Muscle of arm (tissue), 12 donors: ENCODE measurements around the gene TMEM178B. TPM values are rescaled to one million over a fixed set of nuclear protein-coding genes. Genes with fewer than 3 reads are reported as not detected.

Experiments
- DNase-seq: peaks from one replicate; pipeline ENCODE4 v3.0.0-alpha.2; 2013
- polyA plus RNA-seq, 12 donors: library from polyadenylated mRNA; unstranded; fragments of 120-200 nt; gene quantifications; one replicate each; pipeline ENCODE4 v1.2.1, GENCODE V29; 2013; ENCODE audit not compliant: insufficient read length in 12 of 12

Gene TMEM178B
- polyA plus RNA-seq, 12 donors, result 0.50 to 1.9 (median 0.73) TPM; not detected in 1

DNA sequence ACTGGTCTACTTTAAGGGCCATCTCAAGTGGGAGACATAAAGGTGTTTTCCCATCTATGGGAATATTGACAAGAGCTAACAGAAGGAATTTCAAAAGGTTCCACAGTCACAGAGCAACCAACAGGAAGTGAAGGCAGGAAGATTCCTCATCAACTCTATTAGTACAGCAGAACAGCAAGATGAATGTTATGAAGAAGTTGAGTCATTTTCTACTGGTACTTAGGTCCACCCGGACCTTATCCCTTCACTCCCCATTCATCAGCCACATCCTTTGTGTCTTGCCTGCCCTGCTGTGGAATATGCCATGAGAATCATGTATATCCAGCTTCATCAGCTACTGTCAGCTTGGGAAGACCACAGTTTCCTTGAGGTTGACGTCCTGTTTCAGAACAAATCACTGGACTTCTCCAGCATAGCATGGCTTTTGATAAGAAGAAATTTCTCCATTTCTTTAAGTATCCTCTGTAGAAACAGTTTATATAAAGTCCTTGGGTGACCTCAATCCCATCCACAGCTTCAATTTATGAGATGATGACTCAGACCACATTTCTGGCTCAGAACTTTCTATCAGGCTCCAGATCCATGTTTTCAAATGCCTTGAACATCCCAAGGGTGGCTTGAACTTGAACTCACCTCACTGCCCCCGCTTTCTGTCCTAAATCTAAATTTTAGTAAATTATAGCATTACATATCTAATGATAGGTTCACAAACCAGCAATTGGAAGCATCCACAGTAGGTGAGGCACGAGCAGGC is 392.5 kb downstream of the TMEM178B start:
- DNase-seq, result no peak

DNA sequence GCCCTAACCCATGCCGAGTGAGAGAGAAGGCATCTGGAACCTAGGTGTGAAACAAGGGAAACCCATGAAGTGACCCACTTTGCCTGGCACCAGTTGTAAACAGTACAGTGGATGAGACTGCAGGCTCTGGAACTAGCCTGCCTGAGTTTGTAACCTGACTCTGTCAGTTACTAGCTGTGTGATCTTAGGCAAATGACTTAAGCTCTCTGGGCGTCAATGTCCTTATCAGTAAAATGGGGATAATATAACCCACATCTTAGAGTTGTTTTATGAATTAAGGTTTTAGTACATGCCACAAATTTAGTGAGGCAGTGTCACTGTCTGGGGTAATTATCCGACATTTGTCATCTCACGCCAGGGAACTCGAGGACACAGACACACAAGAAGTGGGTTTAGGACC is 394.5 kb downstream of the TMEM178B start:
- no peak for DNase-seq

DNA sequence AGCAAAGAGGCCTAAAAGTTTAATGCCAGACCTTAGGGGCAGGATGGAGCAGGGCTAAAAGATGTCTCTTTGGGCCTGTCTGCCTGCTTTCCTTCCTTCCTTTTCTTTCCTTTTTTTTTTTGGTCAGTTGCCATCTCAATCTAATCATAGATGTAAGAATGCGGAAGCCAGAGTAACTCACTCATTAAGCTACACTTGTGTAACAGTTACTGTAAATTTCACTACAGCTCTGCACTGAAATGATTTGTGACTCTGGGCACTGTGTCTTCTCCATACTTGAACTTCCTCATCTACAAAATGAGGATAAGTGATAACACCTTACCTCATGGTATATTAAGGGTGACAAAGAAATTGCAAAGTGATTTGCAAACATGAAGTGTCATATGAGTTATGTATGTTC is 401.8 kb downstream of the TMEM178B start:
- DNase-seq, result no peak

DNA sequence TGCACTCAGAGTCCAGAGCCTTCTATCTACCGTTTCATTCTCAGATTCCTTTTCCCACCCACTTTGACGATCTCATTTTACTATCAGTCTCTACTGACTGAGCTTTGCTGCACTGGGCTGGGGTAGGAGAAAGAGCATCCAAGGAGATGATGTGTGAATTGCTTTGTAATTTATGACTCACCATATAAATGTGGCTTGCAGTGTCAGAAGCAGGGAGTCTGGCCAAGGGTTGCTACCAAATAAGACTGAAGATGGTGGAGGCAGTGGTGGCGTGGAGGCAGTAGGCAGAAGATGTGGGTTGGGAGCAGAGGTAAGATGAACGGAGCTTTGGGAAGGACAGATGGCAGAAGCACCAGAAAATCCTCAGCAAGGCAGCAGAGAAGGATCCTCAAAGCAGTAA is 404.0 kb downstream of the TMEM178B start:
- DNase-seq, result no peak

DNA sequence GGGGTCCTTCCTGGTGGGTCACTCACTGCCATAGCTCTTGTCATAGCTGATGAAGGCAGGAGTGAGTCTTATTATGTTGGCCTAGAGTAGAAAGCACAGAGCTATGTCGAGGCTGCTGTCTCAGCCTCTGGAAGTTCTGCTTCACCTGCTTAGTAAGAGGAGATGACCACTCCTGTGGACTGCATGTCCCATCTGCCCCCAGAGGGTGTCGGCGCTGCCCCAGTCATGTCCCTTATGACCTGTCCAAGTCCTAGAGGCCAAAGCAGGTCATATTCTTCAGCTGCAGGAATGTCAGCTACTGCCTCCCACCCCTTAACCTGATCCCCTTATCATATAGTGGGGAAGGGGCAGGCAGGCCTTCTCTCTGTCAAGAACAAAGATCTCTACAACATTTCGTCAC is 405.0 kb downstream of the TMEM178B start:
- no peak for DNase-seq

DNA sequence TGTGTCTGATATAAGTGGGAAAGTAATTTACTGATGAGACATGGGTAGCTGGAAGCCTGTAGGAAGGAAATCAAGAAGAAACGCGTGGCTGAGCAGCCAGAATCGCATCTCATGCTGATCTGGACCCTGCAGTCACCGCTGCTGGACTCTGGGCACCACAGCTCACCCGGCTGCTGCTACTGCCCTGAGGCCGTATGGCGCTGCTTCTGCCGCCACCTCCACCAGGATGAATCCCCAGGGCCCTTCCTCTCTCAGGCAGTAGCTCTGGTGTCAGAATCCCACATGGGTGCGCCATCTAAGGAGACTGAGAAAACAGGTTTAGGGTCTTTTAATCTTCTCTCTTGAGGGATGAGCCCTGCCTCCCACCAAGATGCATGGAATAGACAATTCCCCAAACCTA is 407.1 kb downstream of the TMEM178B start:
- DNase-seq, result no peak

DNA sequence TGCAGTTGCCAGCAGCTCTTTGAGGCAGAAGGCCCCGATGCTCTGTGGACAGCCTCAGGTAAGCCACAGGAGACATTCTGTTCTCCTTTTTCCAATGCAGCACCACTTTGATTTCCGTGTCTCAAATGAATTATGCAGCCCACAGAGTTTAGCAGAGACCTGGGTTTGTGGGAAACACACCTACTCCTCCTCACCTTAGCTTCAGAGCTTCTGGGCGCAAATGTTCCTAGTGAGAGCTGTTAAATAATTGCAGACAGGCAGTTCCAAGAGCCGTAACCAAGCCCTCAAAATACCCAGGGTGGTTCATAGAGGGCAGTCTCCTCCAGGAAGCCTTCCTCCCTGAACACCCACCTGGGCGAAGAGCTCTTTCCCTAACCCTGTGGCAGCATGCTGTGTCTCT is 408.1 kb downstream of the TMEM178B start:
- no peak for DNase-seq

DNA sequence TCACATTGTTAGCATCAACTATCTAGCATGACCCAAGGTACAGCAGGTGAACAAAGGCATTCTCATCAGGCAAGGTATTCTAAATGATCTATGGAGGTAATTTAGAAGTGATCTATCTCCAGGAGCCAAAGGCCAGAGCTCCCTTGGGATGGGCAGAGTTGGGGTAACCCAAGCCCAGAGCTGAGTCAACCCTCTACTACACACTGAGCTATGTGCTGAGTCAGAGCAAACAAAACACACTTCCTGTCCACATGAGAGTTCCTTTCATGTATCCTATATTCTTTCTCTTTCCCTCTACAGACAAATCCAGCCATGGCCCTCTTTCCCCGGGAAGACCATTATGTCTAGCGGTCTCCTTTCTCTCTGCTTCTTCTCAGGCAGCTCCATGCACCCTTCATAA is 409.2 kb downstream of the TMEM178B start:
- DNase-seq, result no peak

DNA sequence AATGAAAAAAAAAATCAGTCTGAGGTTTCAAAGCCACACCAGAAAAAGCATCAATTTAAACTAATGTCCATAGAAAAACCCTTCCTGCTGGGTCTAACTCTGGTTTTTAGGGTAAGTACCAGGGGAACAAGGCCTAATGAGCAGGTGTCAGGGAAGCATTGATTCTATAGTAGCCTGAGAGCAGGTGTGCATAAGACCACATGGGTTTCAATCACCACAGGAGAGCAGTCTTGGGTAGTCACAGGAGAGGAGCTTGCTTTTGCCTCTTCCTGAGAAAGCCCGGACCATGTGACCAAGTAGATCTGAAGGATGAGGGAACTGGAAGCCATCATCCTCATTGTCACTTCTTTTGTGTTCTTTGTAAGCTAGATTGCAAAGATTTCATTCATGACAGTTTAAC is 411.0 kb downstream of the TMEM178B start:
- DNase-seq, result no peak

DNA sequence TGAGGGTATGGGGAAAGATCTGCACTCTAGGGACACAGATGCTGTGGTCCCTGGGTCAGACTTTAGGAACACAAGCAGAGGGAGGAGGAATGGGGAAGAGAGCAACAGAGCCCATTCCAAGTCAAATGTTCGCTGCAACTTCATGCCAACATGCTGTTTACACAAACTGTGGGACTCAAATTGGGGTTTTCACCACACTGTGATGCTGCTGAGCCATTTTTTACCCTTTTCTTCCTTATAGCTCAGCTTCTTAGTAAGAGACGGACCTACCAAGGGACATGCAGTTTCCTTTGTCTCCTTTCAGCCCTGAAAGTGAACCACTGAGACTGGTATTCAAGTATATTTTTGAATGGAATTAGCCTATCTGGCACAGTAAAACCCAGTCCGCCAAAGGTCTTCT is 413.1 kb downstream of the TMEM178B start:
- DNase-seq, result no peak

DNA sequence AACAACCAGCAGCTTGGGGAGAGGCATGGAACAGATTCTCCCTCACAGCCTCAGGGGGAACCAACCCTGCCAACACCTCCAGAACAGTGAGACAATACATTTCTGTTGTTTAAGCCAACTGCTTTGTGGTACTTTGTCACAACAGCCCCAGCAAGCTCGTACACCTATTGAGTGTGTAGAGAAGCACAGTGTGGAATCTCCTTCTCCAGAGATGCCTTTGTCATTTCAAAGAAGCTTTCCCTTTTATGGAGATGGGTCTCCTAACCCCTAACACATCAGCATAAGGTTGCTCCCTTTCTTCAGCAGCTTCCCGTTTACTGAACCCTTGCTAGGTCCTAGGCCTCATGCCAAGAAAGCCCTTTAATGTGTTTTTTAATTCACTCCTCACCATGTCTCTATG is 416.6 kb downstream of the TMEM178B start:
- no peak for DNase-seq

DNA sequence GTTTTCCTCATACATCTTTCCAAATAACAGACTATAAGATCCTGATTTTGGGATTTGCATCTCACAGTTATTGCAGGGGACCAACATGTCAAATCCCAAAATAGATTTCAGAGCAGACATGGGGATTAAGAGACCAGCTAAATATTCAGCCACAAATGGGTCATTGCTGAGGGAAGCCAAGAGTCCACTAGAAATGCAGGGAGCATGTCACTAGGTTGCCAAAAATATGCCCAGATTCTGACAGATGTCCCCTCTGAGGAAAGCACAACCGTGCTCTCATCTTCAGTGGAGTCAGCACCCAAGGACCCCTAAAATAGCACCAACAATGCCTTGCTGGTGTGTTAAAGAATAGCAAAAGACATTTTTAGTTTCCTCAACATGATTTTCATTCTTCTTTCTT is 421.2 kb downstream of the TMEM178B start:
- no peak for DNase-seq

DNA sequence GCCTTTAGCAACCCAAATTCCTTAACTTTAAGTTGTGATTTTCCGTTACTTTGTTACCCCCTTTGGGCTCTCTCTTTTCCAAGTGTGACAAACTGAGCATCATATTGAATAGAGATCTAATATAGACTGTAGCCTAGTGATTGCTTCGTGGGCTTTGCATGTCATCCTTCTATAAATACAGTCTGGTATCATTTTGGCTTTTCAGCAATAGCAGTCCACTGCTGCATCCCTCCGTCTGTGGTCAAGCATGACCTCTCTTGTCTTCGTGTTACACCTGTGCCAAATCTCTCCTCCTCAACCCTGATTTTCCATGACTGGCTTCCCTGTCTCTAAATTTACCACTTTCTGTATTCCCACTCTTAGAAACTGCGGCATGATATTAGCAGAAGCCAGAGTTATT is 423.5 kb downstream of the TMEM178B start:
- peak; percentile 34 for DNase-seq

DNA sequence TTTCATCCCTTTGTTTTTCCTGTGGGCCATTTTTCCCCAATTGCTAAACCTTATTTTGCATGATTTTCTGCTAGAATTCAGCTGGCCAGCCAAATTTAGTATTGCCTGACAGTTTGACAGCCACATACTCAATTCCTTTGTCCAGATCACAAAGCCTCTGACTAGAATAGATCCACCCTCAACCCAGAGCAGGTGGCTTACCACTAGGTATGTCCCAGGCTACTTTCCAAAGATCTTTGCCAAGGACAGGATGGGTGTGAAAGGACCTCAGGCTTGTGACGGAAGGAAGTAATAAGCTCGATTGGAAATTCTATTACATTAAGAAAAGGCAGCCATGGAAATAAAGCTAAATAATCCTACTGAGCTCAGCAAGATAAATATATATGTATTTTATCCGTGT is 426.7 kb downstream of the TMEM178B start:
- no peak for DNase-seq

DNA sequence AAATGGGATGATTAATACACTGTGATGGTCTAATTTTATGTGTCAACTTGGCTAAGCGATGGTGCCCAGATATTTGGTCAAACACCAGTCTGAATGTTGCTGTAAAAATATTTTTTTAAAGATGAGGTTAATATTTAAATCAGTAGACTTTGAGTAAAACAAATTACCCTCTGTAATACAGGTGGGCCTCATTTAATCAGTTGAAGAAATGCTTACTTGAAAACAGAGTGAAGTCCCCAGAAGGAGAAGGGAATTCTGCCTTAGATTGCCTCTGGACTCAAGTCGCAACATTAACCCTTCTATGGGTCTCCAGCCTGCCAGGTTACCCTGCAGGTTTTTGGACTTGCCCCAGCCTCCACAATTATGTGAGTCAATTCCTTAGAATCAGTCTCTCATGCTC is 427.6 kb downstream of the TMEM178B start:
- DNase-seq, result no peak

DNA sequence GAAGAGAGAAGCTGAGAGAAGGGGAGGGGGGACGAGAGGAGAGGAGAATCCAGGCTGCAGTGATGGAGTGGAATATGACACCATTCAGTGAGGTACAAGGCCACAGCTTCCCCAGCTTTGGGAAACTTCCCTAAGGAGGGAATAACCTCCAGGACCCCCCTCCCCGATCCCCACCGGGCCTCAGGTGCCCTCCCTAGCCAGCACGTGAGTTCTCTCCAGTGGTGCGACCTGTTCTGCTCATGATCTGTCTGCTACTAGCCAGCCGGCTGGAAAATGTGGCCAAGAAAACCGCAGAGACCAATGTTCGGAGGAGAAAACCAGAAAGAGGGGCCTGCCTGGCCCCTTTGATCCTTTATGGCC is 437.4 kb downstream of the TMEM178B start:
- no peak for DNase-seq

DNA sequence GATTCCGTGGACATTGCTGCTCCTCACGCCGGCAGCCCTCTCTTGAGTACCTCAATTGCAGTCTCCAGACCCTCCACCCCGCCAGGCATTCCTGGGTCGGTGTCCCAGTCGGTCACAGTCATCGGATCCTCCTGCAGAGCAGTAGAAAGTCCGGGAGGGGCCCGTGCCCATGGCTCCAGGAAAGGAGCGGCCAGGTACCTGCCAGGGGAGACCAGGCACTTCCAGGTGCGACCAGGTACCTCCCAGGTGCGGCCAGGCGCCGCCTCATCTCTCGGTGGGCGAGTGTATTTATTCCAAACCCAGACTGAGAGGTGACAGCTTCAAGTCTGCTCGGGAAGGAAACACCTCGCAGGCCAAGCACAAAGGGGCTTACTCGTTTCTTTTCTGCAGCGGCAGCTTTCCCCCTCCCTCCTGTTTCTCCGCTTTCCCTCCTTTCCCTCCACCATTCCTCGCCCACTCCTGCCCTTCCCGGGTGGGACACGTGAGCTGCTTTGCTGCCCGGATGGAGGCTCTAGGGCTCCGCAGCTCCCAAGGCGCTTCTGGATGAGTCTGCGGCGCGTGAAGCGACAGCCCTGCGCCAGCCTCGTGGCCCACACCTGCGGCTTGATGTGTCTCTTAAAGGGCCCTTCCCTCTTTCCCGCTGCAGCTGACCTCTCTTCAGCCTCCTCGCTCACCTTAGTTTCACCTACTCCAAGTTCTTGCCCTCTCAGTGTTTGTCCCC is 438.0 kb downstream of the TMEM178B start:
- DNase-seq, result no peak

DNA sequence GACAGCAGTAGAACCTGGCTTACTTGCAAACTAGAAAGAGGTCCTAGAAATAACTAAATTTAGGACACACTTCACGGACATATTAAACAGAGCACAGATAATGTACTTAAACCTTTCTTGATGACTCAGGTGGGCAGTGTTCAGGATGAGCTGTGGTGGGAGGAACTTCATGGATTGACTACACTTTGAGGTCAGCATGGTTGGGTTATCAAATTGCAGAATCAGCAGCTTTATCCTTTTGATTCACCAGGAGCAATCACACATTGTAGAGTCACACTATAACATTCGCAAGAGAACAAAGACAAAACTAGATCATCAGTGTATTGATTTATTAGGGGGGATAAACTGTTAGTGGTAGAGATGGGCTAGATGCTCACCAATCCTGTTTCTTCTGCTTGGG is 438.7 kb downstream of the TMEM178B start:
- DNase-seq, result no peak

DNA sequence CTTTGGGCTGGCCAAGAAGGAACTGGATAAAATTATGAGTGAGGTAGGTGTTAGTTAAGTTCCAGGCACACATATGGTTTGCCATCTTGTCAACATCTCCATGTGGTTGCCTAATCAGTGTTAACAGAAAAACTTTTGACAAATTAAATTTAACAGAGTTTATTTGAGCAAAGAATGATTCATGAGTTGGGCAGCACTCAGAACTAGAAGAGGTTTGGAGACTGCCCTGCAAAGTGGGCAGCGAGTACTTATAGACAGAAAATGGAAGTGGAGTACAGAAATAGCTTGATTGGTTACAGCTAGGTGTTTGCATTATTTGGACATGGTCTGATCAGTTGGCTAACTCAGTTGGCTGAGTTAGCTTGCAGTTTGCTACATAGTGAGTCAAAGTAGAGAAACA is 439.9 kb downstream of the TMEM178B start:
- no peak for DNase-seq

DNA sequence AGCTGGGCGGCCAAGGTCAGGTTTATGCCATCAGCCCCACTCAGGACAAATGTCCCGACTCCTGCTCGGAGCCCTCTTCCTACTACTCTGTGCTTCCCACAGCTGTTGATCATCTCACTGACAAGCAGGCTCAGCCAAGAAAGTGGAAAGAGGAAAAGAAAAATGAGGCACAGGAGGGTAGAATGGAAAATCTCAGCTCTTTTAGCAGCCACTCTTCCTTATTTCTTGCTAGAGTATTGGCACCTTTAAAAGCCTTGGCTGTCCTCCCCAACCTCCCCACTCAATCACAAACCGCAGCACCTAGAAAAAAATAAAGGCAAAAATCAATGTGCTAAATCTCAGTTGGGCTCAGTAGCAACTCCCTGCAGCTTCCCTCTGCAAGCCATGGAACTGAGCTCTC is 442.1 kb downstream of the TMEM178B start:
- DNase-seq, result peak; percentile 21

DNA sequence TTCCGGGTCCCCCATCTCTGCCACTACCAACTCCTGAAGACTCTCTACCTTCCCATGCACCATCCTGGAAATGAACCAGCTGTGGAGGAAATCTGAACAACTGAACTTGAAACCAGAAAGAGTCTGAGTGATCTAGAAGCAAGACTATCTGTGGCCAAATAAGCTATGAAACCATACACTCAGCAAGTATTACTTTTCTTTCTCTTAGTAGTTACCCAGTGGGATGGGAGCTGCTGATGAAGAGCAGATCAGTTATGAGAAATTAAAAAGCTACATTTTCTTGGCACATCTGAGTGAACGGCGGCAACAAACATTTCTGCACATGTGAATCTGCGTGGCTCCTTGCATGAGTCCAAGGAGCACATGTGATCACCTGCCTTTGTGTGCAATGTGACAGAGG is 445.8 kb downstream of the TMEM178B start:
- no peak for DNase-seq

DNA sequence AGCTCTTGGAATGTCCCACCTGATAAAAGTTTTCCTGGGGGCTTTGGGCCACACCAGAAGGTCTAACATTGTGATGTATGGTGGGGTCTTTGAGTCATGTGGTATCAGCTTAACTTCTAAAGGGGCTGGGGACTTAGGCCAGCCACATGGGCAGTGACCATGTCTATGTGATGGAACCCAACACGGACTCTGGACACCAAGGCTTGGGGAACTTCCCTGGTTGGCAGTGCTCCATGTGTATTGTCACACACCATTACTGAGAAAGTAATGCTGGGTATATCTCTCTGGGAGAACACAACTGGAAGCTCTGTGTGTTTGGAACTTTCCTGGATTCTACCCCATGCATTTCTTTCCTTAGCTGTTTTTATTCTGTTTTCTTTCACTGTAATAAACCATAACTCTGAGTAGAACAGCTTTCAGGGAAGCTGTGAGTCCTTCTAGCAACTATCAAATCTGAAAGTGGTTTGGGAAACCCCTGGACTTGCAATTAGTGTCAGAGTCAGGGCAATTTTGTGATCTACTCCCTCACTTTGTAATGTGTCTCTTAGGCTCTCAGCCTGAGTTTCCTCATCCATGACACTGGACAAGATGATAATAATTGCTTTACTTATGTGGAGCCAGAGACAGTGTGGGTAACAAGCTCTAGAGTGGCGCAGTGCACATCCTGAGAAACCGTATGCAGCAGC is 448.9 kb downstream of the TMEM178B start:
- DNase-seq, result no peak

DNA sequence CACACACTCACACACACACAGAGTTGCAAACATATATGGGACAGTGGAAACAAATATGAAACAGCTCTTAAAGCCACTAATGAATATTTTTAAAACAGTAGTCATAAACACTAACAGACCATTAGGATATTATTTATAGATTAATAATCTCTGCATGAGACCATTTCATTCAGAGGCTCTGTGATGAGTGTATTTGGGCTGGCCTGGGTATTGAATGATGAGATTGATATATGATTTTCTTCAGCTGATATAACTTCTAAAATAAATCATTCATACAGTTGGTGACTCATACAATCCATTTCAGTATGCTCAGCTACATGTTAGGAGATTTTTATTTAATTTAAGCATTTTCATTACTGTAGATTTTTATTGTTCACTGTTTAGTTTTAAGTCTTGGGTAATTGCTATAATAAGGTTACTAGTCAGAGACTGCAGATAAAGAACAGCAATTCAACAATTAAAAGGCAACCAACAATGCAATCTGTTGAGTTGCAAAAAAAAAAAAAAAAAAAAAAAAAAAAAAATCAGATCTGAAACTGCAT is 452.2 kb downstream of the TMEM178B start:
- DNase-seq, result no peak
